ENCODE data around the gene IL6.

Gene IL6

GRCh38 chr7:22709857-22710256 lies 17.1 kb upstream of the IL6 start:
- no peak overlapping the region for H3K4me3 ChIP-seq (ENCODE audit: low read depth, low read length)
- no peak for TF ChIP-seq CTCF (IDR thresholded peaks at IDR 0.05; ENCODE audit: low read depth, low read length)

- TF ChIP-seq CTCF (IDR thresholded peaks at IDR 0.05; ENCODE audit: low read depth, low read length): no peak
- no peak overlapping the region for H3K4me3 ChIP-seq (ENCODE audit: low read depth, low read length)
Measured at GRCh38 chr7:22712999-22713398, 14.0 kb upstream of the IL6 start.

- no peak for TF ChIP-seq CTCF (IDR thresholded peaks at IDR 0.05; ENCODE audit: low read depth, low read length)
Measured at GRCh38 chr7:22713463-22713862, 13.5 kb upstream of the IL6 start.

GRCh38 chr7:22715969-22716368 lies 11.0 kb upstream of the IL6 start:
- TF ChIP-seq CTCF (IDR thresholded peaks at IDR 0.05; ENCODE audit: low read depth, low read length): no peak
- H3K4me3 ChIP-seq (ENCODE audit: low read depth, low read length): no peak overlapping the region

More at GRCh38 chr7:22713463-22713862, 13.5 kb upstream of the IL6 start:
- no peak overlapping the region for H3K4me3 ChIP-seq (ENCODE audit: low read depth, low read length)

- no peak overlapping the region for H3K4me3 ChIP-seq (ENCODE audit: low read depth, low read length)
- TF ChIP-seq CTCF (IDR thresholded peaks at IDR 0.05; ENCODE audit: low read depth, low read length): no peak
Measured at GRCh38 chr7:22717760-22718159, 9.2 kb upstream of the IL6 start.

GRCh38 chr7:22718200-22718711 lies 8.7 kb upstream of the IL6 start:
- no peak for TF ChIP-seq CTCF (IDR thresholded peaks at IDR 0.05; ENCODE audit: low read depth, low read length)
- H3K4me3 ChIP-seq (ENCODE audit: low read depth, low read length): no peak overlapping the region

- TF ChIP-seq CTCF (IDR thresholded peaks at IDR 0.05; ENCODE audit: low read depth, low read length): no peak
- no peak overlapping the region for H3K4me3 ChIP-seq (ENCODE audit: low read depth, low read length)
Measured at GRCh38 chr7:22718911-22719420, 8.0 kb upstream of the IL6 start.
